AG04449 (cell line): ENCODE data around the gene LIMA1.

Experiments used
- CTCF ChIA-PET: fragments of 350-600 bp; formaldehyde crosslinking; extraction: SDS; loops from one replicate; lab custom pipeline; 2021; ENCODE audit warnings: antibody characterized with exemption; lab: Yijun Ruan, JAX
- POLR2A ChIA-PET: fragments of 400-600, 350-600 bp; formaldehyde crosslinking; extraction: SDS; loops from one replicate; lab custom pipeline; 2020; ENCODE audit warnings: antibody characterized with exemption, inconsistent platforms; lab: Yijun Ruan, JAX
- DNase-seq: peaks from one replicate; pipeline ENCODE4 v3.0.0-alpha.2; 2010; ENCODE audit warnings: low read depth, low spot score
- H3K4me3 ChIP-seq: 2 replicates; pipeline ENCODE4 v1.5.1; 2011; ENCODE audit warnings: low read depth, mild to moderate bottlenecking, control low read depth, low read length
- CTCF ChIP-seq: IDR thresholded peaks from one replicate; pipeline ENCODE4 v1.5.1; 2011; ENCODE audit warnings: mild to moderate bottlenecking, moderate library complexity, low read length, control low read depth, inconsistent platforms; ENCODE audit not compliant: insufficient read depth; ENCODE audit errors: missing control alignments

LIMA1 gene

GRCh38 chr12:50240096-50240791 is 43.1 kb downstream of the LIMA1 start:
- DNase-seq, result no peak
- ChIA-PET CTCF (interaction anchor here (0.6 to 3.4 kb wide), 2 partner anchors 18 to 568 kb away, joined by 3 to 21 read pairs; no protein-coding TSS in a partner anchor), POLR2A (no interaction called here)

DNA sequence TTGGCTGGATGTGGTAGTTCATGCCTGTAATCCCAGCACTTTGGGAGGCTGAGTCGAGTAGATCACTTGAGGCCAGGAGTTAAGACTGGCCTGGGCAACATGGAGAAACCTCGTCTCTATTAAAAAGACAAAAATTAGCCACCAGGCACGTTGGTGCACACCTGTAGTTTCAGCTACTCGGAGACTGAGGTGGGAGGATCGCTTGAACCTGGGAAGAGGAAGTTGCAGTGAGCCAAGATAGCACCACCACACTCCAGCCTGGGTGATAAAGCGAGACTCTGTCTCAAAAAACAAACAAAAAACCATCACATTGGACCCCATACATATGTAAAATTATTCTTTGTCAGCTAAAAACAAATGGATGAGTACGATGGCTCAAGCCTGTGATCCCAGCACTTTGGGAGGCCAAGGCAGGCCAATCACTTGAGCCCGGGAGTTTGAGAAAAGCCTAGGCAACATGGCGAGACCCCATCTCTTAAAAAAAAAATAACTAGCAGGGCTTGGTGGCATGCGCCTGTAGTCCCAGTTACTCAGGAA is 43.9 kb downstream of the LIMA1 start:
- no peak overlapping the region for H3K4me3 ChIP-seq
- no peak for DNase-seq
- CTCF ChIA-PET, result interaction anchor here (0.6 kb wide), 1 partner anchor 569 kb away, joined by 3 read pairs; no protein-coding TSS in a partner anchor
- POLR2A ChIA-PET, result no interaction called here
- TF ChIP-seq CTCF, result no peak

More at GRCh38 chr12:50240096-50240791, 43.1 kb downstream of the LIMA1 start:
- no peak overlapping the region for H3K4me3 ChIP-seq
- TF ChIP-seq CTCF, result no peak

DNA sequence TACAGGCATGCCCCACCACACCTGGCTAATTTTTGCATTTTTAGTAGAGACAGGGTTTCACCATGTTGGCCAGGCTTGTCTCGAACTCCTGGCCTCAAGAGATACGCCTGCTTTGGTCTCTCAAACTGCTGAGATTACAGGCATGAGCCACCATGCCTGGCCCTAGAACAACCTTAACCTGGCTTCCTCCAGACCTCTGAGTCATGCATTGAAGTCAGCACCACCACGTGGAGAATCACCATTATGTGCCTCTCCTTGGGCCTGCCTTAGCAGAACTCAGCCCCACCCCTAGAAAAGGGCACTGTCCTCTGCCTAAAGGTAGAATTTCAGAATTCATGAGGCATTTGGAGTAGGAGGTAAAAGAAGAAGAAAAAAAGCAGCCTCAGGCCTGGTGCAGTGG is 49.0 kb downstream of the LIMA1 start:
- TF ChIP-seq CTCF, result no peak
- no peak for DNase-seq
- H3K4me3 ChIP-seq, result no peak overlapping the region
- ChIA-PET CTCF (interaction anchor here (3.7 kb wide), 1 partner anchor 12 kb away, joined by 11 read pairs; no protein-coding TSS in a partner anchor), POLR2A (interaction anchor here (1.0 kb wide), 1 partner anchor 8 kb away, joined by 3 read pairs; no protein-coding TSS in a partner anchor)

GRCh38 chr12:50232771-50233209 is 50.5 kb downstream of the LIMA1 start:
- no peak for DNase-seq
- no peak for TF ChIP-seq CTCF
- ChIA-PET CTCF (interaction anchor here (3.7 kb wide), 1 partner anchor 11 kb away, joined by 11 read pairs; no protein-coding TSS in a partner anchor), POLR2A (interaction anchor here (1.4 kb wide), 1 partner anchor 51 kb away, joined by 5 read pairs; the partner anchor contains the start of gene LIMA1)
- no peak overlapping the region for H3K4me3 ChIP-seq

GRCh38 chr12:50232206-50232605 is 51.1 kb downstream of the LIMA1 start:
- POLR2A ChIA-PET, result interaction anchor here (0.7 to 1.4 kb wide), 2 partner anchors 9 to 51 kb away, joined by 3 to 5 read pairs; partner anchors contain the start of gene LIMA1
- no peak for DNase-seq
- no peak for TF ChIP-seq CTCF
- CTCF ChIA-PET, result interaction anchor here (3.7 kb wide), 1 partner anchor 10 kb away, joined by 11 read pairs; no protein-coding TSS in a partner anchor
- H3K4me3 ChIP-seq, result no peak overlapping the region

GRCh38 chr12:50231346-50231745 is 52.0 kb downstream of the LIMA1 start:
- H3K4me3 ChIP-seq, result no peak overlapping the region
- DNase-seq, result no peak
- ChIA-PET POLR2A (interaction anchor here (1.1 kb wide), 1 partner anchor 31 kb away, joined by 3 read pairs; no protein-coding TSS in a partner anchor), CTCF (interaction anchor here (0.7 kb wide), 1 partner anchor 10 kb away, joined by 3 read pairs; no protein-coding TSS in a partner anchor)
- no peak for TF ChIP-seq CTCF
